Umbilical cord (tissue), 2 donors: ENCODE data around the gene P2RY6. TPM values are rescaled to one million over a fixed set of nuclear protein-coding genes. Genes with fewer than 3 reads are reported as not detected.

Source experiments
- DNase-seq: peaks from one replicate; pipeline ENCODE4 v3.0.0-alpha.2; 2015; ENCODE audit warnings: low spot score
- total RNA-seq: library from RNA; depleted of rRNA; stranded (reverse); fragments of >200 nt; gene quantifications from one replicate; pipeline ENCODE4 v1.2.3, GENCODE V29; 2014; ENCODE audit warnings: low replicate concordance; ENCODE audit not compliant: insufficient read depth

Gene P2RY6
- total RNA-seq, 1 donor from 2014 or later = not detected

DNA sequence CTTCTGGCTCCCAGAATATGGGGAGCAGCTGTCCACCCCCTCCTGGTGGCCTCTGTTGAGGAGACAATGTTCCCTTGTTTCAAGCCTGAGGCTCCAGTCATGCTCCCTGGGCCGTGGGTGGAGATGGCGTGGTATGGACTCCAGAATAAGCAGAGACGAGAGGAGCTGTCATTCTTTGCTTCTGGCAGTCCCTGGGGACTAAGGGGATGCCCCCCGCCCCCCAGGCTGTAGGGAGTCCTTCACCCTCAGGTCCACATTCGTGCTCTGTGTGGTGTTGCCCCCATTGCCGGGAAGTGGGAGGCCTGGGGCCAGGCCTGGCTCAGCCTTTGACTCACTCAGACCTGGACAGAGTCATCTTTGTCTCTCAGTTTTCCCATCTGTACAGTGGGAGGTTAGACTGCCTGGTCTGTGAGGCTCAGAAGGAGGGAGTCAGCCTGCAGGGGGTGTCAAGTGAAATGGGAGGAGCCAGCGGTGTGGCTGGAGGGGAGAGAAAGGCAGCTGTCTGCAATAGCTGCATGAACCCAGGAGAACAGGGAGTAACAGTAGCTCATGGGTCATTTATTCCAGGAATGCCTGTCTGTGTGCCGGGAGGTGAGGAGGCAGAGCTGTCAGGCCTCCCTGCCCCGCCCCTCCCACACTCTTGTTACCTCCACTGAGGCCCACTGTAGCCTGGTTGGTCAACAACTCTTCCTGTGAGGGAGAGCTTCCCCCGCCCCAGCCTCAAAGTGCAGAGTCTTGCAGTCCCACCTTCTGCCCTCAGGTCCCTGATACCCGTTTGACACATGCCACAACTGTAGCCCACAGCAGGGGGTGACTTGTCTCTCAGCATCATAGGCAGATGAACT is 42.2 kb downstream of the P2RY6 start:
- DNase-seq = peak; percentile 60

- peak; percentile 65 for DNase-seq
These were observed 43.3 kb downstream of the P2RY6 start for GRCh38 chr11:73315293-73316020.

DNA sequence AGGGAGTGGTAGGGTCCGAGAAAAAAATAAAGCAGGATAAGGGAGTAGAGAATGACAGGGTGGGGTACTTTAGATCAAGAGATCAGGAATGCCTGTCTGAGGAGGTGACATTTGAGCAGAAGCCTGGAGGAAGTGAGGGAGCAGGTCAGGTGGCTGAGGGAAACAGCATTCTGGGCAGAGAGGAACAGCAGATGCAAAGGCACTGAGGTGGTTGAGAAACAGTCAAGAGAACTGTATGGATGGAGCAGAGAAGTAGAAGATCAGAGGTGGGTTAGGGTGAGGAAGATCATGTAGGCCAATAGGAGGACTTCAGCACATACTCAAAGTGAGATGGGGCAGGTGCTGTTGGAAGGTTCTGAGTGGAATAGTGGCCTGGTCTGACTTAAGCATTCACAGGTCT is 44.3 kb downstream of the P2RY6 start:
- no peak for DNase-seq

DNA sequence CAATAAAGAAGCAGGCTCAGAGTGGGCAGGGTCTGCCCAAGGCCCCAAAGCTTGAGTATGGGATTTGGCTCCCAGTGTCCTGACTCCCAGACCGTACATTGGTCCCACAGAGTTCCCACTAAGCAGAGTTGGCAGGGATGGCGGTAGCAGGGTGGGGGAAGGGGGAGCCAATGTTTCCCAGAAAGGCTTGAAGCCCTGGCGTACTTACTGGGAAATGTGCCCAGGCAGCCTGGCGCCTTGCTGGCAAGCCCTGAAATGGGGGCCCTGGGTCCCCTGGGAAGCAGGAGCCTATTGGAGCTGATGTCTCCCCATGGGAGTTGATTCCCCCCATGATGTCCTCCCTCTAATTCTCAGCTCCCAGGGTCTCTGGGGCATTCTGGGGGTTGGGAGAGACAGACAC is 45.2 kb downstream of the P2RY6 start:
- peak; percentile 74 for DNase-seq

DNA sequence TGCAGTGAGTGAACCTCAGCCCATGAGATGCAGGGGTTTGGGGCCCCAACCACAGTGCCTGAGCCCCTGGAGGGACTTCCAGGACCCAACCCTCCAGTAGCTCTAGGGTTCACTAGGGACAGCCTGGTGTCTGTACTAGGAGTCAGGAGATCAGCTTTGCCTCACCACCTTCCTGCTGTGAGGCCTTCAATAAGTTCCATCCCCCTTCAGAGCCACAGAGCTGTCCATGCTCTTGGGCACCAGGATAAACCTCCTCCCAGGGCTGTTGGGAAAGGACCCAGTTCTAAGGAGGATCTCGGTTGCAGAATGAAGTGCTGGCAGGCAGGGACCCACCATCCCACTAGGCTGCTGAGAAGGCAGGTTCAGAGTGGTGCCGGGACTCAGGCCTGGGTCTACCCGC is 45.7 kb downstream of the P2RY6 start:
- no peak for DNase-seq

- DNase-seq = no peak
These were observed 46.4 kb downstream of the P2RY6 start for GRCh38 chr11:73318501-73319011.

DNA sequence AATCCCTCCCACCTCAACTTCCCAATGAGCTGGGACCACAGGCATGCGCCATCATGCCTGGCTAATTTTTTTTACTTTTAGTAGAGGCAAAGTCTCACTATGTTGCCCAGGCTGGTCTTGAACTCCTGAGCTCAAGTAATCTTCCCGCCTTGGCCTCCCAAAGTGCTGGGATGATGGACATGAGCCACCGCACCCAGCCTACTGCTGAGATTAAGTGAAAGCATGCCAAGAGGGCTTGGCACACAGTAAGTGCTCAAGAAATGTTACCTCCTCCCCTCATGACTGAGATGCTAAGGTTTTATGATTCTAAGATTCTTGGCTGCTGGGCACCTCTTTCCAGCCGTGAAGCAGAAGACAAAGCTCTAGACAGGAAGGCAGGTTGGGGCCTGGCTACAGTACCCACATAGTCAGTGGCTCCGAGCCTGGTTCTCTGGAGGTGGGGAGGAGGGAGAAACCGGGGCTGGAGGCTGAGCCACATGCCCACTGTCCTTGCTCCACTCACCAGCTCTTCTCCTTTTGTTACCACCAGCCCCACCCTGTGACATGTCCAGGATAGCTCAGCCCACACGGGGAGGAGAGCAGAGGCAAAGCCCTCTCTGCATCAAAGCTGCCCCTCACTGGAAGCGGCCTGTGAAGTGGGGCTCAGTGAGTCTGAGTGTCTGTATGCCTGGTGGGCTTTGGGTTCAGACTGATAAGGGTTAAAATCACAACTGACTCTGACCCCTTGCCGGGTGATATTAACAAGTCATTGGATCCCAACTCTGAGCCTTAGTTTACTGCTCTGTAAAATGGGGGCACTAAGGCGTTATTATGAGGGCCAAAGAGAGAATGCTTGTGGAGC is 48.8 kb downstream of the P2RY6 start:
- no peak for DNase-seq

GRCh38 chr11:73321604-73322381 is 49.7 kb downstream of the P2RY6 start:
- peak; percentile 68 for DNase-seq

DNA sequence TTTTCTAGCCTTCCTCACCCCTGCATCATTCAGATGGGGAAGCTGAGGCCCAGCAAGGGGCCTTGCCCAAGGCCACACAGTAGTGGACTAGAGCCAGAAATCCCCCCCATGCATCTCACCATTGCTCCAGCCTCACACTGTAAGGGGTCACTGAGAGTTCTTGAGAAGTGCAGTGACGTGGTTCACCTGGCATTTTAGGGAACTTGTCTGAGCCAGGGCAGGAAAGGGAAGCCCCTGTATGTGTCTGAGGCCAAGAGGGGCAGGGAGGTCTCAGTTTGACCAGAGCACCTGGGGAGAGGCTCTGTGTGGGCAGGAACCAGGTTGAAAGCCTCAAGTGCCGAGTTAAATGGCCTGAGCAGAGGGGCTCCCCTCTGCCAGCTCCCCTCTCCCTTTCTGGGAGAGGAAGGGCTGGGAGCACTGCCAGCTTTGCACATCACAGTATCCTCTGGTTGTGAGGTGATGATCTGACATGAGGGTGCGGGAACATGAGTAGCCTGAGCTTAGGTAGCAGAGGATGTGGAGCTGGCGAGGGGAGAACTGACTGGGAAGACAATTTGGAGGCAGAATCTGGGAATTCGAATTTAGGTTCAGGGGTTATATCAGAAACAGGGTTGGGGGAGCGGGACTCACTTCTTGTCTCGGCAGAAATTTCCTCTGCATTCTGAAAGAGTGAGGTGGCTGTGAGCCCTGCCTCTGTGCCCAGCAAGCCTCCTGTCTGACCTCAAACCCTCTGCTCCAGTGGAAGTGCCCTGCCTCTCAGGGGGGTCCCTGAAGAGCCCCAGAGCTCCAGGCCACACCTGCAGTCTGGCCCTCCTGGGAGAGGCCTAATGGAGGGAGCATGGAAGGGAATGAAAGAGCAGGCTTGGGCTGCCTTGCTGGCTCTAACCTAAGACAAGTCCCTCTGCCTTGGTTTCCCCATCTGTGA is 50.5 kb downstream of the P2RY6 start:
- DNase-seq = no peak

DNA sequence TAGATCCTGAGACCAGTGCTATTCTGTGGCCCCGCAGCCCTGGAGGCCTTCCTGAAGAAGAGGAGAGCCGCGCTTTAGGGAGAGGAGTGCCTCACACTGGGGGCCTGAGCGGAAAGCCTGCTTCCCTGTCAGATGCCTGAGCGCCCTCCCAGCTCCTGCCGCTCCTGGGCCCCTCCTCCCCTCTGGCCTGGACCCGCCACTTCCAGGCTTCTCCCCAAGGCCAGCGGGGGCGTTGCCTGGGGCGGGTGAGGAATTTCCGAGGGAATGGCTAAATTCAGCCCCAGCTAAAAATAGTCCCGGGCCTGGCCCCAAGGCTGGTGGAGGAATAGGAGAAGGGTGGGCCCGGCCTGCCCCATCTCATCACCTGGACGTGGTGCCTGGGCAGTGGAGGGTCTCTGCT is 51.3 kb downstream of the P2RY6 start:
- peak; percentile 91 for DNase-seq

DNA sequence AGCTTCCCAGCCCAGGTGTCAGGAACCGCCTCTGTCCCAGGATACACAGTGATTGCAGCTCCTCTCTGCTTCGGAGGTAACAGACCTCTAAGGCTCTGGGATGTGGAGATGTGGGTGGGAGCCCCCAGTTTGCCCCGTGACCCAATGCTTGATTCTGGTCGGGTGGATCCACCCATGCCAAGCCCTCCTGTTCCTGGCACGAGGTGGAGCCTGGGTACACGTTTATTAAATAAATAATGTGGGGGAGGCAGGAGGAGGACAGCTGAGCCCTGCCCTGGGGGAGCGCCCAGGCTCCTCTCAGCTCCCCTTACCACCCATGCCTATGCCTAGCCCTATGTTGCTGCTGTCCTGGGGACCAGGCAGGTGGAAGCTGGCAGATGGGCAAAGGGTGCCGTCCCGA is 52.0 kb downstream of the P2RY6 start:
- no peak for DNase-seq

DNA sequence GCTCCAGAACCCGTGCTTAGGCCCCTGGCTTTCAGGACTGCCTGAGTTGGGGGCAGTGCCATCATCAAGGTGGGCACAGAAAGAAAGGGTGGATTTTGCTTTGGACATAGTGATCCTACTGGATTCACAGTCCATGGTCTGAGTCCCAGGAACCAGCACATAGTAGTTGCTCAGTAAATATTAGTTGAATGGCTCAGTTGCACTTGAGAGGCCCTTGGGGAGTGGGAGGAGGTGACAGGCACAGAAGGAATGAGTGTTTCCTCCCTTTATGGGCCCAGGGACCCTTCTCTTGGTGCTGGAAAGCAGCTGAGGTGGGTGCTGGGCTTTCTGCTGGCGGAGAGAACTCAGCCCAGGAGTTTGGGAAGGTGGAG is 52.5 kb downstream of the P2RY6 start:
- DNase-seq = no peak

GRCh38 chr11:73325036-73325981 is 53.2 kb downstream of the P2RY6 start:
- peak; percentile 62 for DNase-seq

DNA sequence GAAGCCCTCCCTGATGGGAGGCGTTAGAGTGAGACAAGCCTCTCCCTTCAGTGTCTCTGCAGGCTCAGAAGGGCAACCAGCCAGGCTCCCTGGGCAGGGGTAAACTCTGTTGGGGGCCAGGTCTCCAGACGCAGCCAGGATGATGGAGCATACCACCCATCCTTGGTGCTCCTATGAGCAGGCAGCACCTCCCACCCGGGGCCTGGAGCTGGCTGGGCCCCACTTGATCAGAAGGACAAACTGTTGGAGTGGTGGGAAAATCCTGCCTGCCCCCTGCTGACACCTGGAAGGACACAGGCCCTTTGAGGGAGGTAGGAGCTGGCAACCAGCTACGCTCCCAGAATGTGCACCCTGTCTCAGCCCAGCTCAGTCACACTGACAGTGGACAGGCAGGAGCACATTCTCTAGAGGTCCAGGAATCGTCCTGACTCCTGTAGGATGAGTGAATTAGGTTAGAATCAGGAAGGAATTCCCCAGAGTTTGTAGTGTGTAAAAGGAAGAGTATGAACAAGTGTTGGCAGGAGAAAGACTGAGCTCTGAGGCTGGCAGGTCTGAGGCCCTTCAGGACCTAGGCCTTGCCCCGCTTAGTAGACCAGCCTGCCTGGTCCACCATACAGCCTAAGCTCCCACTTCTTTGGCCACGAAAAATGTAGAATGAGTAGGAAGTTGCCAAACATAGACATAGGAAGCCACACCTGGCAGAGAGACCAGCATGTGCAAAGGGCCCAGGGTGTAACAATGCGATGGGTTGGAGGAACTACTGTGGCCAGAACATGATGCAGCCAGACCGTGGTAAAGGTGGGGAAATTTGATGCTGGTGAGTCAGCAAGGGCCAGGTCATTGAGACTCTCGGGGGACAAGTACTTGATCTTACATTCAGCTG is 55.0 kb downstream of the P2RY6 start:
- DNase-seq = no peak

DNA sequence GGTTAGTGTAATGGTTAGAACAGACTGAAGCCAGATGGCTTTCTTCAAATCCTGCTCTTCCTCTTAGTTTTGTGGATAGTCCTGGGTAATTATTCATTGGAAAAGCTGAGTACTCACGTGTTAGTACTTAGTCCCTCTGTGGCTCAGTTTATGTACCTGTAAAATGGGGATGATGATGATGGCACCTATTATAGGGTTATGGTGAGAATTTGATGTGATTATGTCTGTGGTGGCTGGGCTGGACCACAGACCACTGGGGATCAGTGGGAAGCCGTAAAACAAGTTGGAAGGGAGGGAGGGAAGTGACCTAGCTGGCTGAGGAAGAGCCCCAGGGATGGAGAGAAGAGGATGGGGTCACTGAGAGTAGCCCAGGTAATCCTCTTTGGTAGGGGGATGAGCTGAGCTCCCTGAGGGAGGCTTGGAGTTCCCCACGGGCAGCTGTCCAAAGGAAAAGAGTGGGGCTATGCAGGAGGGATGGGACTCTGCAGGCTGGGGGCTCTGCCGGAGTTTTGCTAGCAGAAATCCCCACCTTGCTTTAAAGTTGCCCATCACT is 55.8 kb downstream of the P2RY6 start:
- DNase-seq = no peak

DNA sequence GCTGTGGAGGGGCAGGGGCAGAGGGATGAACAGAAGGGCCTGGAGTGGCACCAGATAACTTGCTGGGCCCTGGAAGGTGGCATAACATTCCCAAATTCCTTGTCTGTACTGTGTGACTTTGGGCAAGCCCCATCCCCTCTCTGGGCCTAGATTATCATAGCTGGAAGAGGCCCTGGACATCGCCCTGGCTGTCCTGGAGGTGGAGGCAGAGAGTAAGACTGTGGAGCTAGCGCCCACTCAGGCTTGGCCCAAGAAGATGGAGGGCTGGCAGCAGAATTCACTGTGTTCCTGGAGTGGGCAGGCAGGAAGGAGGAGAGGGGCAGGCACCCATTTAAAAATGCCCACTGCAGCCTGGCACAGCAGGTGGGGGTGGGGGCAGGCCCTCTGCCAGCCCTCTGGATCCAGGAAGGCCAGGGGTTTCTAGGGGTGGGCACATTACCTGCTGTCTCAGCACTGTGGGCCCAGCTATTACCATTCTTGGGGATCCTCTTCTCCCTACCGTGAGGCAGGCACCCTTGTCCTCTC is 58.5 kb downstream of the P2RY6 start:
- DNase-seq = no peak
